ENCODE measurements around the gene NPHS2.

NPHS2 gene

DNA sequence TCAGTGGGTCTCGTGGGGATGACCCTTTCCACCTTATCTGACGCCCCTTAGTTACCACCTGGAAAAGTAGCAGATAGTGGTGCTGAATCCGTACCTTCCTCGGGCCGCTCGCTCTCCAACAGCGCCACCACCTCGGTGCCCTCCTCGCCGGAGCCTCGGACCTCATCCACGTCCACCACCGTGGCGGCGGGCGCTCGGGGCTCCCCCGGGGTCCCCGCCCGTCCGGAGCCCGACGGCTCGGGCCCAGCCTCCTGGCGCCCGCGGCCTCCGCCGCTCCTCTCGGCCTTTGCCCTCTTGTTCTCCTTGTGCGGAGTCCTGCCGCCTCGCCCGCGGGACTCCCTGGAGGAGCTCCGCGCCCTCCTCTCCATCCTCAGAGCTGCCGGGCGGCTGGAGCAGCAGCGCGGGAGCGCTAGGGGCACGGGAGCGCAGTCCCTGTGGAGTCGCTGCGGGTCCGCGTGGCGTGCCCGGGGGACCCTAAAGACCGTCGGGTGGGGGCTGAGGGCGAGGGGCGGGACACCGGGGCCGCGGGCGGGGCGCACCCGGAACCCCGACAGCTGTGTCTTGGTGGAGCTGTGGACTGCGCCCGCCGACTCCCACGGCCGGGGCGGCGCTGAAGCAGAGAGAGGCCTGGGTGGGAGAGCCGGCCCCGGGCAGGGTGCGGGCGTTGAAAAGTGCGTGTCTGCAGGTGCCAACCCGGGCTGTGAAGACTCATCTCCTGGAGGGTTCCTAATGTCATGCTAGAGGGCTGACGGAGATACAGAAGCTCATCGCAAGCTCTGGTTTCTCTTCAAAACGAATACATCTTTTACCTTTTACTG is at the start of gene NPHS2:
NPHS2 (minus strand) TSS at position 452 of the 818 bp plus-strand sequence; CDS start at position 368, 84 bp downstream.
- DNase-seq (ENCODE audit: low read depth, low spot score) = no peak

- no peak for DNase-seq (ENCODE audit: low read depth, low spot score)
Observed at GRCh38 chr1:179612361-179612760, 36.6 kb upstream of the NPHS2 start.

- DNase-seq (ENCODE audit: low read depth, low spot score) = no peak
Observed at GRCh38 chr1:179601093-179601492, 25.3 kb upstream of the NPHS2 start.

DNA sequence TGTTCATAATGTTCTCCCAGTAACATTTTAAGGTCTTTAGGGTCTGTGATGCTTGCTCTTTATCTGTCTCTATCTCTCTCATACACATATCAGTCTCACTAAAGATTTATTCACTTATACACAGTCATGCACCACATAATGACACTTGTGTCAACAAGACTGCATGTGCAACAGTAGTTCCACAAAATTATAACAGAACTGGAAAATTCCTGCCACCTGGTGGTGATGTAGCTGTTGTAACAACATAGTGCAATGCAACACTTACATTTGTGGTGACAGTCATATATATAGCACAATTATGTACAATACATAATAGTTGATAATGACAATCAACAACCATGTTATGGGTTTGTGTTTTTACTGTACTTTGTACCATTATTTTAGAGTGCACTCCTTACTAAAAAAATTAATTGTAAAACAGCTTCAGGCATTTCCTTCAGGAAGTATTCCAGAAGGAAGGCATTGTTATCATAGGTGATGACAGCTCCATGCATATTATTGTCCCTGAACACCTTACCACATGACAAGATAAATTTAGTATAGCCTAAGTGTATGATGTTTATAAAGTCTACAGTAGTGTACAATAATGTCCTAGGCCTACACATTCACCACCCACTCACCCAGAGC is 24.0 kb upstream of the NPHS2 start:
- DNase-seq (ENCODE audit: low read depth, low spot score) = no peak

DNA sequence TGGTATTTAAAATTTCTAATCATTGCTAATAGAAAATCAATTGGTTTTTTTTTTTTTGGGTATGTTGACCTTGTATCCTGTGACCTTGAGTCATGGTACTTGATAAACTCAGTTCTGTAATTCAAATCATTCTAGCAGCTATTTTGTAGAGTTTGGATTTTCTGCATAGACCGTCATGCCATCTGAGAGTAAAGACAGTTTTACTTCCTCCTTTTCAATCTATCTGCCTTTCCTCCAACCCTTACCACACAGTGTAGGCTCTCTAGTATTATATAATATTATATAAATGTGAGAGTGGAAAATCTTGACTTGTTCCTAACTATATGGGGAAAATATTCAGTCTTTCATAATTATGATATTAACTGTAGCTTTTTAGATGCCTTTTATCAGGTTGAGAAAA is 22.9 kb upstream of the NPHS2 start:
- DNase-seq (ENCODE audit: low read depth, low spot score) = no peak

GRCh38 chr1:179591592-179592580 is 16.1 kb upstream of the NPHS2 start, which contains the start of gene TDRD5:
Gene TDRD5, plus strand, starts transcription at chr1:179591832. Its CDS starts 784 bp downstream, at chr1:179592616.
- DNase-seq (ENCODE audit: low read depth, low spot score) = no peak

GRCh38 chr1:179591253-179591591 is 15.5 kb upstream of the NPHS2 start:
- no peak for DNase-seq (ENCODE audit: low read depth, low spot score)

GRCh38 chr1:179590671-179591070 is 14.9 kb upstream of the NPHS2 start:
- no peak for DNase-seq (ENCODE audit: low read depth, low spot score)

- no peak for DNase-seq (ENCODE audit: low read depth, low spot score)
Observed at GRCh38 chr1:179589509-179589908, 13.8 kb upstream of the NPHS2 start.

- DNase-seq (ENCODE audit: low read depth, low spot score) = no peak
Observed at GRCh38 chr1:179588425-179589024, 12.8 kb upstream of the NPHS2 start.

DNA sequence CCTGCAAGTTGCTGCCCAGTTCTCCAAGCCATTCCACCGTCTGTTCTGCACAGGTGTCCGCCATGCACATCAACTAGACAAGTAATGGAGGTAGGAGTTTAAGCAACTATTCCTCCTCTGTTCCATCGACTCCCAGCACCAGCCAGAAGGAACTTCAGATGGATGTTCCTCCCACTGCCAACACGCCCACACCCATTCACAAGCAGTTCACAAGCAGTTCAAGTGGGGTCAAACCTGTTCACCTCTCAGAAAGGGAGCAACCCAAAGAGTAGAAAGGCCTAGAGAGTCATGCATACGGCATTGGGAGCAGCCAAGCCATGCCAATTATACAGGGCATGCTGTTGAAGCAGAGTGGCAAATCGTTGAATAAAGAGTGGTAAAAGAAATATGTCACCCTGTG is 11.6 kb upstream of the NPHS2 start:
- no peak for DNase-seq (ENCODE audit: low read depth, low spot score)

GRCh38 chr1:179586107-179586823 is 10.5 kb upstream of the NPHS2 start:
- DNase-seq (ENCODE audit: low read depth, low spot score) = no peak

DNA sequence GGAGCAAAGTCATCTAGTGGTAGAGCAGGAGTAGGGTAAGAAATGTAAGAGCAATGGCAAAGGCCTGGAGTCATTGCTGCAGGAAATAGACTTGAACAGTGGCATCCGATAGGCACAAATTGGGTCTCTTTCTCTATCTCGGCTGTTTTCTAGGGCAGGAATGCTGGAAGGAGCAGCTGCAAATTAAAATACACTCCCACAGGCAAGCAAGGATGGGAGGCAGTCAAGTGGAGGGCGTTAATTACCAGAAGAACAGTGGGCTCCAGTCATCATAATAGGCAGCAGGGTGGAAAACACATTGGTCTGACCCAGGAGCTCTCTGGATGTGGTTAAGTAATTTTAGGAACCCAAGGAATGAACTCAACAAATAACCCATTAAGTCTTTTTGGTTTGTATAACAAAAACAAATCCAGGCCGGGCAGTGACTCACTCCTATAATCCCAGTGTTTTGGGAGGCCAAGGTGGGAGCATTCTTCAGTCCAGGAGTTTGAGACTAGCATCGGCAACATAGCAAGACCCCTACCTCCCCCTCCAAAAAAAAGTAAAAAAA is 8.1 kb upstream of the NPHS2 start:
- DNase-seq (ENCODE audit: low read depth, low spot score) = no peak

- no peak for DNase-seq (ENCODE audit: low read depth, low spot score)
Observed at GRCh38 chr1:179576509-179576908, 761 bp upstream of the NPHS2 start.

DNA sequence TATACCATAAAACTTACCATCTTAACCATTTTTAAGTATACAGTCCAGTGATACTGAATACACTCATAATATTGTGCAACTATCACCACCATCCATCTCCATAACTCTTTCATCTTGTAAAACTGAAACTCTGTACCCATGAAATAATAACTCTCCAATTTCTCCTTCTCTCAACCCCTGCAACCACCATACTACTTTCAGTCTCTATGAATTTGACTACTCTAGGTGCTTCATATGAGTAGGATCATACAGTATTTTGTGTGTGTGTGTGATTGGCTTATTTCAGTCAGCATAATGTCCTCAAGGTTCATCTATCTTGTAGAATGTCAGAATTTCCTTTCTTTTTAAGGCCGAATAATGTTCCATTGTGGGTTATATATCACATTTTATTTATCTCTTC is 17.7 kb downstream of the NPHS2 start:
- DNase-seq (ENCODE audit: low read depth, low spot score) = no peak

GRCh38 chr1:179554427-179554826 is 21.3 kb downstream of the NPHS2 start:
- DNase-seq (ENCODE audit: low read depth, low spot score) = no peak

DNA sequence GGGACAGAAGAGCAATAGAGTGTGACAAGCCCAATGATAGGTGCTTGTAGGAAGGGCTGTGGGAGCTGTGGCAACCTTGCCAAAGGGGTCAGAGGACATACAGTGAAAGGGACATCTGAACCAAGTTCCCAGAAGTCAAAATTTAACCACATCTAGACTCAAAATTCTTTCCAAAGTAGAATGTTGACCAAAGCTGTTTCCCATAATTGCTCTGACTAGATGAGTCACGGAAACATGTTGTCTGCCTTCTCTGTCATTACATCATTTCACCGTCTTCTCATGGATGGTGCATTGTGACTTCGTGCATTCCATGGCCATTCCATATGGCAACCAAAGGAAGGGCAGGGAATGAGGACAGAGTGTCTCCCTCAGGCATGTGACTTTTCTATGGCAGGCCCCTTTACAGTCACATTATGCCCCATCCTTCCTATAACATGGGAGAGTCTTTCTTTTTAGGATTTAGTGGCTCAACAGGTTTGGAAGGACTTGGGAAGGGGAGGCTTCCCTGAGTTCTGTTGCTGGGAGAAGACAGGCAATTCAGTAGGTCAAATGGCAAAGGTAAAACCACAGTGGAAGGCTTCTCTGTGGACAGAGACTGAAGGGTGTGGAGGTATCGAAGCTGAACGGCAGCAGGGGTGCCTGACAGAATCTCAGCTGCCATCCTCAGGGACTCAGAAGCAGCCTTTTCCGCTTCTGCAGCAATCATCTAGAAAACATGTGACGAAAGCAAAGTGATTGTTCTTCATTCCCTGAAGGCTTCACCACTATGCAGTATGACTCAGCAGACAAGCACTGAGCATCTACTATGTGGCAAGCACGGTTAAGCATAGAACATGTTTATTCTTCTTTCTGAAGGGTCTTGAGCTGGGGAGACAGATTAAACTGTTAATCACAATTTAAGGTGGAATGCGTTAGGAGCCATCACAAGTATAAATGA is 24.7 kb downstream of the NPHS2 start:
- DNase-seq (ENCODE audit: low read depth, low spot score) = no peak

GRCh38 chr1:179549368-179549700 is 26.4 kb downstream of the NPHS2 start:
- DNase-seq (ENCODE audit: low read depth, low spot score) = no peak

DNA sequence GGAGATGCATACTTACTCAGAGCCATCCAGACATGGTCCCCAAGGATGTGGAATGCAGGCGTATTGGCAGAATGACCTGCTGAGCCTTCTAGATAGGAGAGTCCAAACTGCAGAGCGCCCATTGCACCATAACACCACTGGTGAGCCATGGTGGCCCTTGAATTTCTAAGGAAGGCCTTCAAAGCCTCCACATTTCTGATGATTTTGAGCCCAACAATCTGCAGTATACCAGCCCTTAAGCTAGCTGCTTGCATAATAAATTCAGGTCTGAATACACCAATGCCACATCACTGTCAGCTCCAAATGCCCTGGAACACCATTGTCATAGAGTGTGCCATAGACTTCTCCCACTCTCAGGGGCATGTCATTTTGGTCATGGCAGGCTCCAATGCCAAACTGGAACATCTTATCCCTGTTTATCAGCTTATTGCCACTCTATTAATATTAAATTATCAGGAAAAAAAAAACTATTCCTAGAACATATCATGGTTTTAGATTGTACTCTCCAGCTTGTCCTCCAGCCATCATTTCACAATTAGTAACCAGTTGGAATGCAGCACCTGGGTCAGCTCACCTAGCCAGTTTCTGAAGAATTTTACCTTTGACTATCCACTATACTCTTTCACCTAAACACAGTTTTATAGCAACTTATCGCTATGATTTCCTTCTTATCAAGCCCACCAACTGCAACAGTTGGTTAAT is 26.9 kb downstream of the NPHS2 start:
- DNase-seq (ENCODE audit: low read depth, low spot score) = no peak
